NCI-H1436 treated with DMSO at 0.1 percent for 48 hours (cell line): ENCODE data around the gene DACT3.

Experiments used
- DNase-seq: peaks from one replicate; lab custom pipeline; 2025; lab: John Stamatoyannopoulos, UW

DACT3 gene

DNA sequence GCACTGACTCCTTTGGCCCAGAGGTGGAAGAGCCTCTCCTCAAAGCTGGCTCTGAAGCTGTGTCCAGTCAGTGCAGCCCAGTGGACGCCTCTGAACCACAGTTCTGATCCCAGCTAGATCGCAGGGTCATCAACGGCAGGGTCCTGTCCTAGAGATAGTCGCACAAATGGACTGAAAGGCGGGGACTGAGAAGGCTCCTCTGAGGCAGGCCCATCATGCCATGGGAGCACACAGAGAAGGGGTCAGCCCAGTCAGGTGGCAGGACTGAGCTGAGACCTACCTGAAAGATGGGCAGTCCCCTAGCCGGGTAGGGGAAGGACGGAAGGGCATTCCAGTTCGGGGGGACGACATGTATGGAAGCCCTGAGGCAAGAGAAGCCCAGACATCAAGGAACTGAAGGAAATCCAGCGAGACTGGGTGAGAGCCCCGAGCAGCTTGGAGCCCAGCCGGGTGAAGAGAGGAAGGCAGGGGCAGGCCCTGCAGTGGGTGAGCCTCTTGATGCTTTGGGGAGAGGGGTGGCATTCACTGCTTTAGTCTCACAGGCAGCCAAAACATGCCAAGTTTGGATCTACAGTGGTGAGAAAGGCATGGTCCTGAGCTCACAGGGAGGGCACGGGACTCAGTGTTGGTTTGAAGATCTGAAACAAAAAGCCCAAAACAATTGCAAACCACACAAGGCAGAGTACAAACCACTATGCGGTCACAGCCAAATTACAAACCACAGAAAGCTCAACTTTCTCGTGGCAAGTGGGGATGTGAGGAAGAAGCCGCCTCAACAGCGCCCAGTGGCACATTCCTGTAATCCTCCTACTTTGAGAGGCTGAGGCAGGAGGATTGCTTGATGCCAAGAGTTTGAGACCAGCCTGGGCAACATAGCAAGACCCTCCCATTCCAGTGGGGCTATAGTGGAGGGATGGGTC, 49.9 kb downstream of the DACT3 start:
- DNase-seq: no peak

DNA sequence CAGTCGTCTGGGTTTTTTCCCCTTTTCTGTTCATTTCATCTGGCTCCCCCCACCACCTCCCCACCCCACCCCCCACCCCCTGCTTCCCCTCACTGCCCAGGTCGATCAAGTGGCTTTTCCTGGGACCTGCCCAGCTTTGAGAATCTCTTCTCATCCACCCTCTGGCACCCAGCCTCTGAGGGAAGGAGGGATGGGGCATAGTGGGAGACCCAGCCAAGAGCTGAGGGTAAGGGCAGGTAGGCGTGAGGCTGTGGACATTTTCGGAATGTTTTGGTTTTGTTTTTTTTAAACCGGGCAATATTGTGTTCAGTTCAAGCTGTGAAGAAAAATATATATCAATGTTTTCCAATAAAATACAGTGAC, 50.6 kb downstream of the DACT3 start:
- no peak for DNase-seq

DNA sequence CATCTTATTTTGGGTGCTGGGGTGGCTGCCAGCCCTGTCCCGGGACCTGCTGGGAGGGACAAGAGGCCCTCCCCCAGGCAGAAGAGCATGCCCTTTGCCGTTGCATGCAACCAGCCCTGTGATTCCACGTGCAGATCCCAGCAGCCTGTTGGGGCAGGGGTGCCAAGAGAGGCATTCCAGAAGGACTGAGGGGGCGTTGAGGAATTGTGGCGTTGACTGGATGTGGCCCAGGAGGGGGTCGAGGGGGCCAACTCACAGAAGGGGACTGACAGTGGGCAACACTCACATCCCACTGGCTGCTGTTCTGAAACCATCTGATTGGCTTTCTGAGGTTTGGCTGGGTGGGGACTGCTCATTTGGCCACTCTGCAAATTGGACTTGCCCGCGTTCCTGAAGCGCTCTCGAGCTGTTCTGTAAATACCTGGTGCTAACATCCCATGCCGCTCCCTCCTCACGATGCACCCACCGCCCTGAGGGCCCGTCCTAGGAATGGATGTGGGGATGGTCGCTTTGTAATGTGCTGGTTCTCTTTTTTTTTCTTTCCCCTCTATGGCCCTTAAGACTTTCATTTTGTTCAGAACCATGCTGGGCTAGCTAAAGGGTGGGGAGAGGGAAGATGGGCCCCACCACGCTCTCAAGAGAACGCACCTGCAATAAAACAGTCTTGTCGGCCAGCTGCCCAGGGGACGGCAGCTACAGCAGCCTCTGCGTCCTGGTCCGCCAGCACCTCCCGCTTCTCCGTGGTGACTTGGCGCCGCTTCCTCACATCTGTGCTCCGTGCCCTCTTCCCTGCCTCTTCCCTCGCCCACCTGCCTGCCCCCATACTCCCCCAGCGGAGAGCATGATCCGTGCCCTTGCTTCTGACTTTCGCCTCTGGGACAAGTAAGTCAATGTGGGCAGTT, 51.2 kb downstream of the DACT3 start:
- DNase-seq: no peak

DNA sequence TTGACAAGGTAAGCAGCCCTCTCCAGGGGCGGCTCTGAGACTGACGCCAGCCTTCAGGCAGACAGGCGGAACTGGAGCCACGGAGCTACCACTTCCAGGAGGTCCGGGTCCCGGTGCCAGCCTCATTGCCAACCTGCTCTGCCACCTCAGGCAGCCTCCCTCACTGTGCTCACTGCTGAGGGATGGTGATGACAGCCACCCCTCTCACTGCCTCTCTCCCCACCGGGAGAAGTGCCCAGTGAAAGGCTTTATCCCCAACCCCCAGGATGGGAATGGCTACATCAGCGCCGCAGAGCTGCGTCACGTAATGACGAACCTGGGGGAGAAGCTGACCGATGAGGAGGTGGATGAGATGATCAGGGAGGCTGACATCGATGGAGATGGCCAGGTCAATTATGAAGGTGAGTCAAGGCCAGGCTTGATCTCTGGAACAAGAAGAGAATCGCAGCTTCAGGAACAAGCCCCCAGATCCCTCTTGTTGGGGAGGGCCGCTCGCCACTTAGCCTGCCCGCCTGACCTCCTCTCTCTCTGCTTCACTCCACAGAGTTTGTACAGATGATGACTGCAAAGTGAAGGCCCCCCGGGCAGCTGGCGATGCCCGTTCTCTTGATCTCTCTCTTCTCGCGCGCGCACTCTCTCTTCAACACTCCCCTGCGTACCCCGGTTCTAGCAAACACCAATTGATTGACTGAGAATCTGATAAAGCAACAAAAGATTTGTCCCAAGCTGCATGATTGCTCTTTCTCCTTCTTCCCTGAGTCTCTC, 52.2 kb downstream of the DACT3 start:
- no peak for DNase-seq

DNA sequence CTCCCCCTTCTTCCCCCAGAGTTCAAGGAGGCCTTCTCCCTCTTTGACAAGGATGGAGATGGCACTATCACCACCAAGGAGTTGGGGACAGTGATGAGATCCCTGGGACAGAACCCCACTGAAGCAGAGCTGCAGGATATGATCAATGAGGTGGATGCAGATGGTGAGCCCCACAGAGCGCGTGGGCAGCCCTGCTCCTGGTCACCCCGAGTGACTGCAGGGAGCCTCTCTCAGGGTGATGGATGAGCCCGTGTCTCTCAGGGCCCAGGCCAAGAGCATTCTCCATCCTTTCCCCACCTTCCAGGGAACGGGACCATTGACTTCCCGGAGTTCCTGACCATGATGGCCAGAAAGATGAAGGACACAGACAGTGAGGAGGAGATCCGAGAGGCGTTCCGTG, 52.8 kb downstream of the DACT3 start:
- DNase-seq: no peak

DNA sequence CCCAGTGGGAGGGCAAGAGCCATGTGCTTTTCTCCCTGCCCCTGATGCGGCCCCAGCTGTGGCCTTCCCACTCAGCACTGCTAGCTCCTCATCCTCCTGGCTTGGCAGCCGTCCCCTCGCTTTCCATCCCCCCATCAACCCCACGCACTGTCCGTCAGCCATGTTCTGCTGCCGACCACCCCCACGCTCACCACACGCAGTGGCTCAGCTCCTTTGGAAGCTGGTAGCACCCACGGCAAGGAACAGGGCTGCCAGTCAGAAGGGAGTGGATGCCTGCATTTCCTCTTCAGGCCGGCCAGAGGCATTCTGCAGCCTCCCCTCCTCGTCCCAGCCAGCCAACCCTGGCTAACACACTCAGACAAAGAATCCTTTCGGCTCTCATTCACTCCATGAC, 53.5 kb downstream of the DACT3 start:
- DNase-seq: no peak

DNA sequence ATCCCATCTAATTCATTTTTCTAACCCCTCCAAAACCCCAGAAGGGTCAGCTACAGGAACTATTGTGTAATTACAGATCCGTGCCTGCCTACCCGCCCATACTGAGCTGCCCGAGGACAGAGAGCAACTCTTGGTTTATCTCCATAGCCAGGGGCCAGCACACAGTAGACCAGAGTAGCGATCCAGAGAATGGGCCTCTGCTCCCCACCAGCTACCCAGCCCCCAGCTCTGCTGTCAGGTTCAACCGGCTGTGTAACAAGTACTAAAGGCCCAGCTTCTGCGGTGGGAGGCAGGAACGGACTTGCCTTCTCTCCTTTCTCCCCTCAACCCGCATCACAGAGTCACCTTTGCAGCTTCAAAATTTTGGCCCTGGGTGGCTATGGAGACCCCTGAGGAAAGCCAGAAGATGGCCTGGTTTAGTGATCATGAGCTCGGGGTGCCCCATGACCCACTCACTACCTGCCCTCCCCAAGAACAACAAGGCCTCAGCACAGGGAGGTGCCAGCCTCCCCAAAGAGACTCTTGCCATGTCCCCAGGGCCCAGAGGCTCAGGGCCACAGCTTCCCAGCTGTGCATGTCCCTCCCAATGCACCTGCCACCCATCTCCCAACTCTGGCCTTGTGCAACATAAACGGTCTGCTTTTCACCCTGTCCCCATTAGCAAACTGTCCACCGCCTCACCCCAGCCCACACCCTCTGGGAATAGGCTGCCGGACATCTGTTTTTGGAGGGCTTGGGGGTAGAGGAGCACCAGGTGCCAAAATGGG, 54.1 kb downstream of the DACT3 start:
- DNase-seq: no peak

DNA sequence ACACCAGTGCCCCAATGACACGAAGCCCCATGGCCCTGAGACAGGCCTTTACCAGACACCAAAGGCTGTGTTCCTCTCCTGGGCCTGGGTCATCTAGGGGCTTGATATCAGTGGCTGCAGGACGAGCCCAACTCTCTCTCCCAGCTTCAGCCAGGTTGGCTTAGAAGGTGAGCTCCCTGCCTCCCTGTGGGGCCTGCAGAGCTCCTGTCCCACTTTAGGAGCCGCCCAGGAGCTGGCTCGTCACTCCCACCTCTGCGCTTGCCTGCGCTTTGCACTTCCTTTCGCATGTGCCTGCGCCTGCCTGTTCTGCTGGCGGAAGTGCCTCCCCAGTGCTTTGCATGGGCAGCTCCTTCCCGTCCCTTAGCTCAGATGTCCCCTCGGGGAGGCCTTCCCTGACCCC, 55.0 kb downstream of the DACT3 start:
- DNase-seq: no peak

DNA sequence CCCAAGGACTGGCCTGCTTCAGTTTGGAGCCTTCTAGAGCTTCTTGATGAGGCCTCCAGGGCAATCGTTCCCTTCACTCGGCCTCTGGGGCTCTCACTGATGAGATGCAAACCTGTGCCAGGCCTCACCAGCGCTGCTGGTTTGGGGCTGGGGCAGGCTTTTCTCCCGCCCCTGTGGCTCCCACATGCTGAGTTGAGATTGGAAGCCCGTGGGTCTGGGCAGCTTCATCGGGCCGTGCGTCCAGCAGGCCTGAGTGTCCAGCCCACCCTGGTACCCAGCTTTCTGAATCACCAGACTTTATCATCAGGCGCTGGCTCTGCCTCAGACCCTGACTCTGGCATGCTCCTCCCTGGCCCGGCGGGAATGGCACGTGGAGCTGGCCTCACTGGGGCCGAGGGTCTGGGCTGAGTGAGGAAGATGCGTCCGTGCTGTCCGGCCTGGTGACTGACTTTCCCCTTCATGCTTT, 55.6 kb downstream of the DACT3 start:
- DNase-seq: no peak

DNA sequence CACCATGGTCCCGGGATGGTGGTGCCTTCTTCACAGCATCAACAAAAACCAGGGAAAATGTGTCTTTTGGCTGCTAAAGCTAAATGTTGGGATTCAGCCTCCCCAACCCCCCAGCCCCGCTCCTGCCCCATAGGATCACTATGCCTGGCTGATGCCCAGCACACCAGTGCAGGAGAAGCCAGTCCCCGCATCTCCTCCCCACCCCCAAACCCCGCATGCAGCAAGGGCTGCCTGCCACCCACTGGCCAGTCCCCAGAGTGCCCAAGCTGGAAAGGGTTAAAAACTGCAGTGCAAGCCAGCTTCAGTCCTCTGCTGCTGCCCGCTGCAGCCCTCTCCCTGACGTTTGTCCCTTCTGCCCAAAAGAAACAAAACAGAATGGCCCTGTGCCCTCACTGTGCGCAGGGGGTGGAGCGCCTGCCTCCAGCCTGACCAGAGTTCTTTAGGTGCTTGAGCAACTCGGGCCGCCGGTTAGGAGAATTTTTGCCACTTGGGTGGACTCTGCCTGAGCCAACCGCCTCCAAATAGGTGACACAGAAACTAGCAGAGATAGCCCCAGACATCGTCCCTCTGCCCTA, 56.1 kb downstream of the DACT3 start:
- DNase-seq: no peak

DNA sequence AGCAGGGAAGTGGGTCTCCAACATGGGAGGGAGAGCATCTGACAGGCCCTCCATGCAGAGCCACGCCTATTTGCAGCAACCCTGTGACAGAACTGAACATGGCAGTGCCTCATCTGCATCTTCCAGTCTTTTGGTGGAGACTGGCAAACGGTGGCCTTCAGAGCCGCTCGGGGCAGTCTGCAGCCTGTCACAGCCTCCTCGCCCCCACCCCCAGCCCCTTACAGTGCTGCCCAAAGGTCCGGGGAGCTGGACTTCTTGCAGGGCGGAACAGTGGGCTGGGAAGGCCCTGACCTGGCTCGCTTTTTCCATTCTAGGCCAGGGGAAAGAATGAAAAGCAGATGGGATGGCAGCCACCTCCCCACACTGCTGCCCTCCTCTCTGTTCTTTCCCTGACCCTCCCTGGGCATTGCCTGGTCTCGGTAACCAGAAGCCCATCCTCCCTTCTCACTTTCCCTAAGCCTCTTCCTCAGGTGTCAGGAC, 57.2 kb downstream of the DACT3 start:
- no peak for DNase-seq

DNA sequence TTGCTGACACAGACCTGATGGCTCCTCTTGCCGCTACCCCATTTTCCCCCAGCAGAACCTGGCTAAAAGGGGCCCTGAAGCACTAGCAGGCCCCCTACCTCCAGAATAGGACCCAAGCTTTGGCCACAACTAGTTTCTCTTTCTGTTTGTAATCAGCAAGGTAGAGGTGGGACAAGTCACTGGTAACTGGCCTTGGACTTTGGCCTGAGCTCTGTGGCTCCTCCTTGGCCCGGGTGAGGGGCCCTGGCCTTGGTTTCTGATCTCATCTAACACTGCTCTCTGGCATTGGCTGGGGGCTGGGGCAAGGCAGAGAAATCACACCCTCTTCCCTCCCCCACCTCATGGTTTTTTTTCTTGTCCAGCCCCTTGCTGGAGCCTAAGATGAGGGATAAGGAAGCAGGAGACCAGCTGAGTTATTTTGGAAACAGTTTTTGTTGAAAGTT, 57.8 kb downstream of the DACT3 start:
- no peak for DNase-seq

DNA sequence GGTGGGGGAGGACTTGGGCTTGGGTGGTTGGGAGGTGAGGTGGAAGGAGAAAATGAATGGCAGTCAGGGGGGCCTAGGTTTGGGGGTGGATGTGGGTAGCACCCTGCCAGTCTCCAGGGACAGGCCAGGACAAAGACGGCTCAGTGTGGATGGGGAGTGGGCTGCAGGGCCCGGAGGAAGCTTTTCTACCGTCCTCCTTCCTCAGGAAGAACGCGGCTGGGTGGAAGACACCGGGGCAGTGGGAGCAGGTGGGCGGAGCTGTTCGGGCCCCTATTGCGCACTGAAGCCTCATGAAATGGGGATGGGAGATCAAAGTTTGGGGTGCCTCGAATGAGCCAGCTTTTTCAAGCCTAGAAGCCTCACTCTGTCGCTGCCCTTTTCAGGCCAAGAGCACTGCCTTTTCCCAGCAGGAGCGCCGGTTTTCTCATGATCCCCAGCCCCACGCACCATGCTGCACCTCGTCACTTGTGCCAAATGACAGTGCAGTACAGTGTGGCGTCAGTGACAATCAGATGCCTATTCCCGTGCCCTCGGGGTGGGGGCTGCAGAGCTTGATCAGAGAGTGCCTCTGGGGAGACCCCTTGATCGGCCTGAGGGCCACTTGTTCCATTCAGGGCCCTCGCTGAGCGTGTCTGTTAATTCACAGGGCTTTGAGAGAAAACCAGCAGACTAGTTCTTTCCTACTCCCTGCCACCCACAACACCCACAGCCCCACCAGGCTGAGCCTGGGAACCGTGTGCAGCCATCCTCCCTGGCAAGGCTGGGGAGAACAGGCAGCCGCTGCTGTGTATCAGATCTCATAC, 58.4 kb downstream of the DACT3 start:
- no peak for DNase-seq

DNA sequence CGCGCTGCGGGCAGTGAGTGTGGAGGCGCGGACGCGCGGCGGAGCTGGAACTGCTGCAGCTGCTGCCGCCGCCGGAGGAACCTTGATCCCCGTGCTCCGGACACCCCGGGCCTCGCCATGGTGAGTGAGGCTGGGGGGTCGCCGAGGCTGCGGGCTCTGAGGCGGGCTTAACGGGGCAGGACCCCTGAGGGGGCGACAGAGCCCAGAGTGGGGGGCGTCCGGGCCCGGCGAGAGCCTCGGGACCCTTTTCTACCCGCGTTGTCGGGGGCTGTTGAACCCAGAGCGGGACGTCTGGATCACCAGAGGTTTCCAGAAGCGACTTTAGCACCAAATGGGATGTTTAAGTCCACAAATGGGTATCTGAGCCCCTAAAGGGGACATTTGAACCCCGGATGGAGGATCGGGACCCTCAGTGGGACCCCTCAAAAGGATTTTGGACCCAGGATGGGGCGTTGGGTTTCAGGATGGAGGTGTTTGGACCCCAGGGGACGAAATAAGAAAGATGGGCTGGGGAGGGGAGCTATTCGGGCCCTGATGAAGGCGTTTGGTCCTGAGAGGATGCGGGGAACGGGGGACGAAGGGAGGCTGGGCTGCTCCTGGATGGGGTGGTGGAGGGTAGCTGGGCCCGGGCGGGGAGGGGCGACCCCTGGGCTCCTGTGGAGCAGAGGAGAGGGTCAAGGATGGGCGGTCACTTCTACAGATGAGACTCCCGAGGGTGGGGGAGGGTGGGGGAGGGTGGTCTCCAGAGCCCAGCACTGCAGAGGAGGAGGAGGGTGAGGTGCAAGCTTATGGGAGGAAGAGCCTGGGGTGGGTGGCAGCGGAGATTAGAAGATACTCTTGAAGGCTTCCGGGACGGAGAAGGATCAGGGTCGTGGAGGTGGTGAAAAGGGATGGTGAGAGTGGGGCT, 59.4 kb downstream of the DACT3 start, which contains the start of gene CALM3:
TSS of gene CALM3 (plus strand) at position 13 of the 907 bp plus-strand sequence. CDS start at position 118, 105 bp downstream.
- DNase-seq: no peak

DNA sequence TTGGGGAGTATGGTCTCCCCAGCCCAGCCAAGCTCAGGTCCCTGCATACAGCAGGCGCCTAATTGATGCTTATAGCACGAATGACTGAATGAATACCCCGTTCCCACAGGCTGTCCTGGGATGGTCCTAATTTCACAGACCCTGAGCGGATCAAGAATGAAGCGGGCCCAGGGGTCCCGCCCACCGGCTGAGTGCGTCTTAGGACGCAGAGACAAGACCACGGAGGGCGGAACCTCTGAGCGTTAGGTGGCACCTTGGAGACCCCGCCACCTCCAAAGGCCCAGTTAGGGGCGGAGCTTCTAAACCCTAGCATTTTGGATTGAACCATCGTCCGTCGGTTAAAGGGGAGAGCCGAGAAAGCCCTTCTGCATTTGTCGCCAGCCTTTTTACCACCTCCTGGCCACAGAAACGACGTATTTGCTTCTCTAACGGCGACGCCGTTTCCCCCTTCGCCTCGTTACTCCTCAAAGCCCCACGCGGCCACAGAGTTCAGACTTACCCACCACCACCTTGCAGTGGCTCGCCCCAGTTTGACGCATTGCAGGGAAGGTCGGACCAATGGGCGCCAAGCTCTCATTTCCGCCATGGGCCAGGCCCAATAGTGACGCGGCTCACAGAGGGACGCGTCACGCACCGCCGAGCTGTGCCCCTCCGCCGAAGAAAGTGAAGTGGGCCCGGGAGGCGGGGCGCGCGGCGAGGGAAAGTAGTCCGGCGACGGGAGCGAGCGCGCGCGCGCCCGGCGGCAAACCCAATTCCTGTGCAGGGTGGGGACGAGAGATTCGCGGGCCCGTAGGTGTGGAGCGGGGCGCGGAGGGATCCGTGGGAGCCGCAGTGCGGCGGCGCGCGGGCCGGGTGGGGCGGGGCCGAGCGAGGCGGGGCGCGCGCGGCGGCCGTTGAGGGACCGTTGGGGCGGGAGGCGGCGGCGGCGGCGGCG, 60.3 kb downstream of the DACT3 start:
- peak; percentile 61 for DNase-seq

DNA sequence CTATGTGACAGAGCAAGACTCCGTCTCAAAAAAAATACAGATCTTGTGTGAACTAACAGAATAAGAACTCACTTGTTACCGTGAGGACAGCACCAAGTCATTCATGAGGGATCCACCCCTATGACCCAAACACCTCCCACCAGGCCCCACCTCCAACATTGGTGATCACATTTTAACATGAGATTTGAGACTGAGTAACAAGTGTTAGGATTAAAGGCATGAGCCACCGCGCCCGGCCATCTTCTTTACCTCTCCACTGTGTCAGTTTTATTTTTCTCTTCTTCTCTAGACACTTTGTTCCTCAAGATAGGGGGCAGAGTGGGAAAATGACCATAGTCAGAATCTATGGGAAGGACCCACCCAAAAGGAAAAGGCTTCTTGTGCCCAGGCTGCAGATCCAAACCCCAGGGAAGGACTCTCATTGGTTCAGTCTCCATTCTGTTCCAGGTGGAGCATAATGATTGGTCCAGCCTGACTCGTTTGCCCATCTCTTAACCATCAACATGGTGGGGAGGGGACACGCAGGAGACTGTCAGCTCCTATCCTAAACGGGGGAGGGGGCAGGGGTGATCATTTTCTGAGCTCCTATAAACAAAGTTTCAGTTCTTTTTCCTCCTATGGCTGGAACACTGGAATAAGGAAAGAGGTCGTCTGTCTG, 61.1 kb downstream of the DACT3 start:
- no peak for DNase-seq

DNA sequence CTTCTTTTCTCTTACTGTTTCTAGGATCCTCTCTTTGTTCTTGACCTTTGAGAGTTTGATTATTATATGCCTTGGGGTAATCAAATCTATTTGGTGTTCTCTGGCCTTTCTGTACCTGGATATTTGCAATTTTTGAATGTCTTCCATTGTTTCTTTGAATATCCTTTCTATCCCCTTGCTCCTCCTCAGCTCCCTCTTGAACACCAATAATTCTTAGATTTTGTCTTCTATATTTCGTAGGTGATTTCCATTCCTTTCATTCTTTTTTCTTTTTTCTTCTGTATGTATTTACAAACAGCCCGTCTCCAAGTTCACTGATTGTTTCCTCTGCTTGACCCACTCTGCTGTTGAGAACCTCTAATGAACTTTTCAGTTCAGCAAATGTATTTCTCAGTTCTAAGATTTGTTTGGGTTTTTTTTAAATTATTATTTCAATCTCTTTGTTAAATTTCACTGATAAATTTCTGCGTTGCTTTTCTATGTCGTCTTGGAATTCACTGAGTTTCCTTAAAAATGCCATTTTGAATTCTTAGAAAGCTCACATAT, 62.5 kb downstream of the DACT3 start:
- no peak for DNase-seq
